ENCODE measurements around the gene ANO7. TPM values are rescaled to one million over a fixed set of nuclear protein-coding genes. Genes with fewer than 3 reads are reported as not detected.

The ANO7 gene
- total RNA-seq, 1 experiment from 2014 or later: 0.84 TPM

- Histone ChIP-seq H3K4me1 (ENCODE audit: control insufficient read depth in 1 of 2, insufficient read depth in 2 of 2, low read length in 2 of 2) (no peaks in the 10 kb centered on the region), H4K20me1 (ENCODE audit: insufficient read depth) (peaks cover 5% of the 10 kb centered on the region; the same call in 1 of the 2 replicates), H3K36me3 (ENCODE audit: control insufficient read depth in 1 of 2, insufficient read depth in 2 of 2, low read length in 2 of 2) (peaks cover 57 to 73% of the 10 kb centered on the region in 2 experiments), H3K4me2 (ENCODE audit: low read length) (no peak overlapping the region), H3K4me3 (replicated peaks in 1 of 2; ENCODE audit: low read depth in 1 of 2, low read length in 2 of 2) (no peak overlapping the region), H3K9me3 (ENCODE audit: control insufficient read depth in 1 of 2, insufficient read depth in 1 of 2, low read depth in 1 of 2, low read length in 2 of 2) (no peaks in the 10 kb centered on the region), H3K9ac (ENCODE audit: low read length) (no peak overlapping the region), H3K27ac (ENCODE audit: low read depth, low read length) (no peak overlapping the region), H3K27me3 (ENCODE audit: insufficient read depth, low read length) (no peaks in the 10 kb centered on the region), H3K9me2 (ENCODE audit: insufficient read depth) (no peaks in the 10 kb centered on the region), H3K79me2 (ENCODE audit: insufficient read depth, low read length) (peaks cover 40% of the 10 kb centered on the region; the same call in 1 of the 2 replicates), H2AFZ (ENCODE audit: low read depth, low read length, poor library complexity, severe bottlenecking) (no peak overlapping the region)
- ChIA-PET POLR2A (no interaction called here), RAD21 (ENCODE audit: low non-redundant PET in 1 of 2, low total read pairs in 2 of 2, uncharacterized antibody in 2 of 2, unreplicated experiment in 2 of 2) (no interaction called here), CTCF (no interaction called here)
- BruUV-seq (replicated peaks): no TSS peak
- DNase-seq (ENCODE audit: low read depth, low spot score) (no peak), ATAC-seq (no peak)
- no peak for TF ChIP-seq EZH2phosphoT487 (IDR thresholded peaks at IDR 0.05; ENCODE audit: borderline replicate concordance)
- no peak for TF ChIP-seq CBX3 (IDR thresholded peaks at IDR 0.05; ENCODE audit: low read depth)
- no peak for TF ChIP-seq REST (IDR thresholded peaks at IDR 0.05; ENCODE audit: low read depth)
- no peak for TF ChIP-seq JUND (IDR thresholded peaks at IDR 0.05)
- no peak for TF ChIP-seq ZNF274 (IDR thresholded peaks at IDR 0.05; ENCODE audit: low read depth, low read length)
- no peak for TF ChIP-seq EZH2 (IDR thresholded peaks at IDR 0.05)
- TF ChIP-seq POLR2A (IDR thresholded peaks at IDR 0.05; ENCODE audit: borderline replicate concordance, extremely low read depth, insufficient read depth, insufficient read length): no peak
- intact Hi-C loops (cut with micrococcal nuclease): no loop called here
These were observed 66.5 kb downstream of the ANO7 start for GRCh38 chr2:241254904-241255351.
